ENCODE results near the gene ZDHHC3.

ZDHHC3 gene, protein sequence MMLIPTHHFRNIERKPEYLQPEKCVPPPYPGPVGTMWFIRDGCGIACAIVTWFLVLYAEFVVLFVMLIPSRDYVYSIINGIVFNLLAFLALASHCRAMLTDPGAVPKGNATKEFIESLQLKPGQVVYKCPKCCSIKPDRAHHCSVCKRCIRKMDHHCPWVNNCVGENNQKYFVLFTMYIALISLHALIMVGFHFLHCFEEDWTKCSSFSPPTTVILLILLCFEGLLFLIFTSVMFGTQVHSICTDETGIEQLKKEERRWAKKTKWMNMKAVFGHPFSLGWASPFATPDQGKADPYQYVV

DNA sequence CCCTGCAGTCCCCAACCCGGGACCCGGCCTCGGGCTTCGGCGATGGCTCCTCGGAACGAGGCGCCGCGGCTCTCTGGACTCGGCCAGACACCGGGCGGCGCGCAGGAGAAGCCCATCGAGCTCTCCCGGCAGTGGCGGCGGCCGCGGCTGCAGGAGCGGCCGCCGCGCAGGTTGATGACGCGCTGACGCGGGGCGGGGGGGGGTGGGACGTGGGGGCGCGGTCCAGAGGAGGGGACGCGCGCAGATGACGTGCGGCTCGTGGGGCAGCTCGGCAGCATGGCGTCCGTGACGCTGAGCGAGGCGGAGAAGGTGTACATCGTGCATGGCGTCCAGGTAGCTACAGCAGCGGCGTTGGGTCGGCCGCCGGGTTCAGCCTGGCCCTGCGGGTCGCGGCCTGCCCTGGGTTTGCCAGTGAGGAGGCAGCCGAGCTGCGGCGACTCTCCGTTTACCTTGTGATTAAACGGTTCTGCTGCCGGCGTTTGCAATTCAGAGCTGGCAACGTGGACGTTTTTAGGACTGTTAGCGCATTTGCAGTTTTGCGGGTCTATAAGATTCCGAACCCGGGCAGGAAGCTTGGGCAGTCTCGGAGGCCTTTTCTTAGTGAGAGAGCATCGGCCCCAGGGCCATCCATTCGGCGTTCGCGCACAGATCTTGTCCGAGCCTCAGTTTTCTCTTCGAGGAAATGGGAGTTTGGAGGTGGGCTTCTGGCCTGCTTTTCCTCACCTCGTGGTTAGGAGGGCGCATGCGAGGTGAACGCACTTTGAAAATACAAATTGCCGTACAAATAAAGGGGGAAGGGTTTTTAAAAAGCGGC, at the start of gene ZDHHC3, which contains the start of gene EXOSC7:
TSS of gene ZDHHC3 (minus strand) at position 173 of the 814 bp plus-strand sequence. CDS start 16,738 bp downstream, outside the sequence.
TSS of gene EXOSC7 (plus strand) at position 243 of the 814 bp plus-strand sequence. CDS start at position 277, 34 bp downstream.
- DNase-seq: peak; percentile 90

DNA sequence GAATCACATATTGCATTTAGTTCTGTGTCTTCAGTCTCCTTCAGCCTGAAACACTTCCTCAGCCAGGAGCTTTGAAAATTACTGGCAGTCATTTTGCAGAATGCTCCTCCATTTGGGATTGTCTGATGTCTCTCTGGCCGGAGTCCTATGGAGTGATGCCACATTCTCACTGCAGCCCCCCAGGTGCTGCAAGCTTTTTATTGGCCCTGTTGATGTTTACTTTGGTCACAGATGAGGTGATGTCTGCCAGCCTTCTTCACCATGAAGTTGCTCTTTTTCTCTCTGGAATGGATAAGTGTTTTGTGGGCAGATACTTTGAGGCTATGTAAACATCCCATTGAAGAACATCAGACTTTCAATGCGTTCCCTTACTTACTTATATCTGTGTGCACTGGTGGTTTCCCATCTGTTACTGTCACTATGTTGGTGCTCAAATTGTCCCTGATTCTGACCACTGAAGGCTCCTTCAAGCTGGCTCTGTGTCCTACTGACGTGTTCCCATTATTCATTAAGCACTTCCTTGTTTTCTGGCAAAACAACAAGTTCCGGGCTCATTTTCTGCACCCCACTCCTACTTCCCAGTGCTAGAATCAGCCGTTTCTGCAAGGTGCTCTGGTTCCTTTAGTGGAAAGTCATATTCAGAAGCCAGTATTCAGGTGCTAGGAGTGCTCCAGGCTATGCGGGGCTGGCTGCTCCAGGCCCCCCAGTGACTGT, 48.7 kb upstream of the ZDHHC3 start:
- no peak for DNase-seq

DNA sequence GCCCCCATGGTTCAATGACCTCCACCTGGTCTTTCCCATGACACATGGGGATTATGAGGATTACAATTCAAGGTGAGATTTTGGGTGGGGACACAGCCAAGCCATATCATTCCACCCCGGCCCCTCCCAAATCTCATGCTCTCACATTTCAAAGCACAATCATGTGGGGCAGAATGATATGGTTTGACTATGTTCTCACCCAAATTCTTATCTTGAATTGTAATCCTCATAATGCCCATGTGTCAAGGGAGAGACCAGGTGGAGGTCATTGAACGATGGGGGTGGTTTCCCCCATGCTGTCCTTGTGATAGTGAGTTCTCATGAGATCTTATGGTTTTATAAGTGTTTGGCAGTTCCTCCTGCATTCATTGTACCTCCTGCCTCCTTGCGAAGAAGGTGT, 47.7 kb upstream of the ZDHHC3 start:
- DNase-seq: no peak

DNA sequence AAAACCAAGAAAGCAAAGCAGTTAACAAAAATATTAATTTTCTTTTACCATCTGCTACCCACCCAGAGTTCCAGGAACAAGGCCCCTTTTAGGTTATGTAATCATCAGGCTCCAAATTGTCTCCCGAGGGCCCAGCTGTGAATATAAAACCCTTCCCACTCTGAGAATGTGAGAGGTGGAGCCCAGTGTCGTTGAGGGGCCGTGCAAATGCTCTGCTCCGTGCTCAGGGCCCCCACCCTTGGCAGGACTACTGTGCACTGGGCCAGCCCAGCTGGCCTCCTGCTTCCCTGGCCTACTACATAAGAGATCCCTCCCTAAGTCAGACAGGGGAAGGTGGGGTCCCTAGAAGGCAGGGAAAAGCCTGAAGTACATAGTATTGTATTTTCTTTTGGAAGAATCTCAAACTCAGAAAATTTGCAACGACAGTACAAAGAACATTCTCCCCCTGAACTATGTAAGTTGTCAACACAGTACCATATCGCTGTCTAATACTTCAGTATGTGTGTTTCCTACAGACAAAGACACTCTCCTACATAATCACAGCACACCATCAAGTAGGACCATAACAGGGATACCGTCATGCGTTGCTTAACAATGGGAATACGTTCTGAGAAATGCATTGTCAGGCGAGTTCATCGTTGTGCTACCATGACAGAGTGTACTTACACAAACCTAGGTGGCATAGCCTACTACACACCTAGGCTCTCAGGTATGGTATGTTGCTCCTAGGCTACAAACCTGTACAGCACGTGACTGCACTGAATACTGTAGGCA, 45.7 kb upstream of the ZDHHC3 start:
- DNase-seq: no peak

- DNase-seq: no peak
Observed at GRCh38 chr3:45020534-45020933, 44.6 kb upstream of the ZDHHC3 start.

GRCh38 chr3:45017821-45018220, 41.8 kb upstream of the ZDHHC3 start:
- DNase-seq: no peak

DNA sequence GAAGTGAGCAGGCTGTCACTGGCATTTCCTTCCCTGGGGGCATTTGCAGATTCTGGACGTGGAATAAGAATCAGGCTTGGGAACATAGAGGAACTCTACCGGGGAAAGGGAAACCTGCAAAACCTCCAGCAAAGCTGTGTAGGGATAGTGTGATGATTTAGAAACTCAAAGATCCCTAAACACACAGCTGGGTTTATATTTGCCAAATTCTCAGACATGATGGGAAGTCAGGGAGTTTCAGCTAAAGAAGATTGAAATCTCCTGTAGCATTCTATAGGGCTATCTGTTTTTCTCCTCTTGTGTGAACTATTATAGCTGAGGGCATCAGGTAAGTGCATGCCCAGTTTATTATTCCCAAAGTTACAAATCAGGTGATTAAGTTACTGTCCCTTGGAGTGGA, 40.9 kb upstream of the ZDHHC3 start:
- DNase-seq: no peak

- no peak for DNase-seq
Observed at GRCh38 chr3:45012577-45012976, 36.6 kb upstream of the ZDHHC3 start.

DNA sequence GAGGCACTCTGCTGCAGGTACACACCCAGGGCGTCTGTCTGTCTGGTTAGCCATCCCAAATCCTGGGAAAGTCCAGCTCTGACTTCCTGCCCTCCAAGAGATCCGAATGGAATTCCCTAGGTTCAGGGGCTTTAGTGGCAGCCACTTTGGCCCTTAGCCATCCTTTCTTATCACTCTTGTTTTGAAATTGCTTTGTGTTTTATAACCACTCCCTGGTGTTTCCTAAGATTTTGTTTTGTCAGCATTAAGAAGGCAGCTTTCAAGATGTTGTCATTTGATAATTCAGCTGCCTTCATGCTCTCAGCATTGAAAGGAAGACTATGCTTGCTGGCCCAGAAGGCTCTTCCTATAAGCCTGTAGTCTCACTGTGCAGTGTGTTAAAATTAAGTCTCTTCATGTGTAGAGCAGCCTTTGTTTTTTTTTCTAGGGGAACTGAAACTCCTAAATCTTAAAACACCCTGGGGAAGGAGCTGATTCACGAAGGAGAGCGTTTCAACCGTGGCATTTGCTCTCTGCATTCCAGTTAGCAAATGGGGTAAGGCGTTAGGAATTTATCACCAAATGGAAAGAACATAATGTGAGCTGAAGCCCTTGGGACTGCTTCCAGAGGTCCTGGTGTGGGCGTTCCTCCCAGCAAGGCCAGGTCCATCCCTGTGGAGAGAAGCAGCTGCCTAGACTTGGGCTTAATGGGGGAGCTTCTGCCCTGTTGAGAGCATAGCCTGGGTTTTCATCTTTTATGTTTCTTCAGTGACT, 36.0 kb upstream of the ZDHHC3 start:
- no peak for DNase-seq

GRCh38 chr3:45010811-45011333, 34.9 kb upstream of the ZDHHC3 start:
- DNase-seq: no peak

GRCh38 chr3:45009868-45010267, 33.9 kb upstream of the ZDHHC3 start:
- no peak for DNase-seq

- DNase-seq: no peak
Observed at GRCh38 chr3:45008117-45008516, 32.1 kb upstream of the ZDHHC3 start.

- DNase-seq: no peak
Observed at GRCh38 chr3:45007091-45007490, 31.1 kb upstream of the ZDHHC3 start.

DNA sequence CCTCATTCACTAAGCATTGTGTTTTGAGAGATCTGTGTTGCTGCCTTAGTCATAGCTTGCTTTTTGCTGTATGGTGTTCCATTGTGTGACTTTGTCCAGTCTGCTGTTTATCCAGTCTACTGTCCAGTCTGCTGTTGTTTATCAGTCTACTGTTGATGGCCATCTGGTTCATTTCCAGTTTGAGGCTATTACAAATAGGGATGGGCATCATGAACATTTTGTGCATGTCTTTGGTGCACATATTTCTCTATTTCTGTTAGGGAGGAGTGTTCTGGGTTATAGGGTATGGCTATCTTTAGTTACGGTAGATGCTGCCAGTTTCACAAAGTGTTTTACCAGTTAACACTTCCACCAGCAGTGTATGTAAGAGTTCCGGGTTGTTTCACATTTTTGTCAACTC, 27.9 kb upstream of the ZDHHC3 start:
- DNase-seq: no peak

DNA sequence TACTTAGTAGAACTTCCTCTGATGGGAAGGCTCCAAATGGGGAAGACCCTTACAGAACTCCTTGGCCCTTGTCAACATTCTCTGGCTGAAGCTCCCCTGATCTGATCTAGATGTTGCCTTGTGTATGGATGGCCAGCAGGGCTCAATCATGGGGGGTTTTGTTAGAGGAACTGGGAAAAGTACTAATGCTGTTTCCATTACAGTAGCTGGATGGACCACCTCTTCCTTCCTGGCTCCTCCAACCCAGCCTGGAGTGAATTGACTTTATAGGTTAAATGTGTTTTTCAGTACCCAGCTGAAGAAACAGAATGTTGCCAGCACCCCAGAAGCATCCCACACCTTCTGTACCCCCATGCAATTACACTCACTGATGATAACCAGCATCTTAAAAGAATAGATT, 27.4 kb upstream of the ZDHHC3 start:
- no peak for DNase-seq

GRCh38 chr3:45002720-45003119, 26.7 kb upstream of the ZDHHC3 start:
- no peak for DNase-seq

GRCh38 chr3:45002139-45002660, 26.2 kb upstream of the ZDHHC3 start:
- DNase-seq: no peak

GRCh38 chr3:45001738-45002137, 25.8 kb upstream of the ZDHHC3 start:
- DNase-seq: no peak

DNA sequence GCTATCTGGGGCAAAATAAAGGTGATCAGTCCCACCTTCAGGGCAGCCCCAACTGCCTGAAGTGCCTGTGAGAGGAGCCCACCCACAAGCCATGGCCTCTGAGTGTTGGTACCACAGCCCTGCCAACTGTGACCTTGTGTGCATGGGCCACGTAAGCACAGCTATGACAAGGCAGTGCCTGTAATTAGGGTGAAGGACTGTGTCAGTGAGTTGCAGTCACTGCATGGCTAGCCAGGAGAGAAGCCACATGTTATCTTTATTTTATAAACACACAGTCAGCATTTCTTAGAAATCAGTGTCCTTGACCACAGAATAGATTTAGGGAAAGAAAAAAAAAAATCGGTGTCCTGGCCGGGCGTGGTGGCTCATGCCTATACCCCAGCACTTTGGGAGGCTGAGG, 24.8 kb upstream of the ZDHHC3 start:
- no peak for DNase-seq

DNA sequence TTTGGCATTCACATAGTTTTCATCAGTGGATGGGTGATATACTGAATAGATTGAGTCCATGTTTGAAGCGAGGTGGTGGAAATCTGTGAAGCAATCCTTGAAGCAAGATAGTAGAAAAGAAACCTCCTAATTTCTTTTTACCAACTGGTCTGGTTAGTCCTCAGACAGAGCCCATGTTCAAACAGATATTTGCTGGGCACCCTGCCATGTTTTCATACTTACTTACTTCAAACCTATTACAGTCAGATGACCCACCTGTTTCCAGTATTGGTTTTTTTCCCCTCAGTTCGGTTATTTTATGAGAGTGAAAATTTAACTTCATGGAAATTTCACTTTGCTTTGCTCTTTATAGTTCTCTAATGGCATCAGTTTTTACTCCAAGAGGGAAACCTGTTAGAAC, 23.8 kb upstream of the ZDHHC3 start:
- DNase-seq: no peak

DNA sequence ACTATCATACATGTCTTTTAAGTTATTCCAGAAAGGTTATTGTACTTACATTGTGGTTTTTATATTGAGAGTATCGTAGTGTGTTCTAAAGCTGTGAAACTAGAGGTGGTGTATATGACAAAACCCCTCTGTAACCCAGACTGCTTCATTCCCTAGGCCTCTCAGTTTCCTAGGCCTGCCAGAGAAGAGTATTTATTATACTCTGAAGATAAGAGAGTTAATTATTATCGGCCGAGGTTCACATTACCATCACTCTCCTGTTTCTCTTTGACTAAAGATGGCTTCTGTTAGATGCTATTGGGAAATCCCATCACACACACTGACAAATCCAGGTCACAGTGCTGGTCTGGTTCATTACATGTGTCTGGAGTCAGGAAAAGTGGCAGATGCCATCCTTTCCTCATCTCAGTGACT, 20.6 kb upstream of the ZDHHC3 start:
- DNase-seq: no peak

Measured in activated CD8-positive, alpha-beta memory T cell treated with anti-CD3 and anti-CD28 coated beads, Interleukin-2, amount 50 U/mL, for 48 hours (primary cell).